ENCODE results near the gene GALNT17.

GALNT17 gene

DNA sequence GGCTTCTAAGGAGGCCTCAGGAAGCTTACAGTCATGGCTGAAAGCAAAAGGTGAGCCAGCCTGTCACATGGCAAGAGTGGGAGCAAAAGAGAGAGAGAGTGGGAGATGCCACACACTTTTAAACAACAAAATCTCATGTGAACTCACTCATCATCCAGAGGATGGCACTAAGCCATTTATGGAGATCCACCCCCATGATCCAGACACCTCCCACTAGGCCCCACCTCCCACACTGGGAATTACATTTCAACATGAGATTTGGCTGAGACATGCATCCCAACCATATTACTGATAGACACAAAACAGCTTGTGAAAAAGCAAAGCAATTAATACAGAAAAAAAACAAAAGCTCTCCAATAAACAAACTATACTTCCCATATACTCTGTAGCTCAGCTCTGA, 210.3 kb downstream of the GALNT17 start:
- no peak for DNase-seq (ENCODE audit: low spot score)

GRCh38 chr7:71343039-71343438, 211.1 kb downstream of the GALNT17 start:
- DNase-seq (ENCODE audit: low spot score) = no peak

DNA sequence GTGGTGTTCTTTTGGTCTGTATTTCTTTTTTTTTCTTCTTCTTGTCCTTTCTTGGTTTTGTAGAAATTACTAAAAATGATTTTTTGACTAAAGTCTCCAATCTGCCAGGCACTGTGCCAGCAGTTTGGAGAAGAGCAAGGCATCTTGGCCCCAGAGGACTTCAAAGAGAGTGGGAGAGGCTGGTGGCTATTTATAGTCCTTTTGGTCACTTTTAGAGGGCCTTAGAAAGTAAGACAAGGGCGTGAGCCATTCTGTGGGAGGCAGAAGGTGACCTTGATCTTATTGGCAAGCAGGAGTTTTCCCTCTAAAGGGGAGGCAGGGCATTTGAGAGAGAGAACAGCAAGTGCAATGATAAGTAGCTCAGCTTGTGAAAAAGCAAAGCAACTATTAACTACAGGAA, 211.9 kb downstream of the GALNT17 start:
- DNase-seq (ENCODE audit: low spot score) = no peak

- no peak for DNase-seq (ENCODE audit: low spot score)
Measured at GRCh38 chr7:71345117-71345884, 213.4 kb downstream of the GALNT17 start.

DNA sequence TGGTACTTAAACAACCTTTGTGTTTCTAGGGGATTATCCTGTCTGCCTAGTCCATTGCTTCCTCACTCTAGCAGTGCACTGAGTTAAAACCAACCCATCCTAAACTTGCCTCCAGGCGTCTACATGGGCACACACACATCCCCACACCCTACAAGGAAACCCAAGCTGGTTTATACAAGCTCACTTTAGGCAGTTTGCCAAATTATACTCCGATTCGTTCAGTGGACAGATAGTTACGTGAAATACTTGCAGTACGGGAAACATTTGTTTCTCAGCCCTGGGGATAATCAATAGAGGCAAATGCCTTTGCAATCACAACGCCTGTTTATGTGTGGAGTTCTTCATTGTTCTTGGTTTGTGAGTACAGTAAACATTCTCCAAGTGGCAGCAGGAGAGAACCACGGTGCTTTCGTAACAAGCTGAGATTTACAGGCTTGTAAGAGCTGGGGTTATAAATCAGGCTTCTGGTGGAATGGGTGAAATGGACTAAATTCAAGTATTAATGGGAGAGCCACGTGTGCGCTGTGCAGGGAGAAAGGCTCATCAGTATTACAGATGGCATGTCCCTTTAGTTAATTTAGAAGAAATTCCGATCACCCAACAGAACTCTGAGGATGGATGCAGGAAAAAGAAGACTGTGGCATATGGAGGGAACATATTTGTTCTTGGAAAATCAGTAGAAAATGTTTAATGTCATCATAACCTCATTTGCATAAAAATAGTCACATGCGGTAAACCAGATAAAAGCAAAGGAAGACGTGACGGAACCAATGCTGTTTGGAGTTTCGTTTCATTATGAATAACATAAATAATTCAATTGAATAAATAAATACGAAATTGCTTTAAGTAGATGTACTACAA, 217.1 kb downstream of the GALNT17 start:
- no peak for DNase-seq (ENCODE audit: low spot score)

DNA sequence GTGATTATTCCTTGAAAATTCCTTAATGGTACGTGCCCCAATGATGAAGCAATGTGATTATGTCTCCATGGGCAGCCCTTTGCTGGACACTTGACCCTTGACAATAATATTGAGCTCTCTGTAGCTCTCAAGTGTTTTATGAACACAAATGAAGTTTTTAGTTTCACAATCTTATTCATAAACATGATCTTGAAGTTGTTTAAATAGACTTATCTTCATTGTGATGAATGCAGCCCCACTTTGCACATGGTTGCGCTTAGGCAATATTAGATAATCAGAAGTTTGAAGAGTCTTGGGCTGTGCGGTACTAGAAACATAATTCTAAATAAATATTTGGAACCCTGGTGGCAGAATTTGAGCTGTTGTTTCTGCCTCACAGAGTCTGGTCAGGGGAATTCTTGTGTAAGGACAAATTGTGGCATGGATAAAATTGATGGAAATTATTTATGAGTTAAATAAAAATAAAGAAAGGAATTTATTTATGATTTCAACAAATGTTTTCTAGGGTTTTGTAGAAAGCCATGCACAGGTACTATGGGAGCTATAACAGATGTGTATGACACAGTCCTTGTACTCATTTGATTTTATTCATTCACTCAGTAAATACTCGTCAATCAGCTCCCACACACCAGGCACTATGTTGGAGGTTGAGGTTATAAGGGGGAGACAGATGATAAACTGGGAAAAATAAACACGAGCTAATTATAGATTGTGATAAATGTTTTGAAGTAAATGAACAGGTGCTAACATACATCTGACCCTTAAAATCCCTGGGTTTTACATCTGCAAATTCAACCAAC, 217.9 kb downstream of the GALNT17 start:
- no peak for DNase-seq (ENCODE audit: low spot score)

DNA sequence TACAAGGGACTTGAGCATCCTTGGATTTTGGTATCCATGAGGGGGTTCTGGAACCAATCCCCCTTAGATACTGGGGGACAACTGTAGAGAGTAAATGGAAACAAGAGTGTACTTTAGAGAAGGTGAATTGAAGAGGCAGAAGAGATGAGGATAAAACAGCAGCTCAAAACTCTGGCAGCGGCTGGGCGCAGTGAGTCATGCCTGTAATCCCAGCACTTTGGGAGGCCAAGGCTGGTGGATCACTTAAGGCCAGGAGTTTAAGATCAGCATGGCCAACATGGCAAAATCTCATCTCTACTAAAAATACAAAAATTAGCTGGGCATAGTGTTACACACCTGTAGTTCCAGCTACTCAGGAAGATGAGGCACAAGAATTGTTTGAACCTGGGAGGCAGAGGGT, 218.7 kb downstream of the GALNT17 start:
- DNase-seq (ENCODE audit: low spot score) = no peak

GRCh38 chr7:71354716-71355115, 222.8 kb downstream of the GALNT17 start:
- no peak for DNase-seq (ENCODE audit: low spot score)

DNA sequence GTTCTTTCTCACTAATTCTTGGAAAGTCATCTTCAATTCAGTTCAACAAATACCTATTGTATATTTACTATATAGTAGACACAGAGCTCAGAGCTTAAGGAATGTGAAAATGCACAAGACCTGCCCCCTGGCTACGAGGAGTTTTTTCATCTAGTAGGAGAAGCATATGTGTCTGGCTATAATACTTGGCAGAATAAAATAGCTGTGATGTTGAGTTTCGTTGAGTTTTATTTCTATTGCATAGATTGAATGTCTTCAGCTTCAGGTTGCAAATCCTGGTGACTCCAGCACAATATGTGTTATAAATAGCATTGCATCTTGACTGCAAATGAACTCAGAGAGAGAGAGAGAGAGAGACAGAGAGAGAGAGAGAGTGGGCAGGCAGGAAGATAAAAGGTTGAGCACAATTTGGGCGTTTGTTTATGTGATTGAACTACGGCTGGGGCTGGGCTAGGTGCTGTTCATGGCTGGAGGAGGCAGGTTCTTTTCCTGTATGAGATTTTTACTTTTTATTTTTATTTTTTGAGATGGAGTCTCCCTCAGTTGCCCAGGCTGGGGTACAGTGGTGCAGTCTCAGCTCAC, 229.6 kb downstream of the GALNT17 start:
- no peak for DNase-seq (ENCODE audit: low spot score)

GRCh38 chr7:71362240-71362639, 230.3 kb downstream of the GALNT17 start:
- DNase-seq (ENCODE audit: low spot score) = no peak

- DNase-seq (ENCODE audit: low spot score) = no peak
Measured at GRCh38 chr7:71363223-71363622, 231.3 kb downstream of the GALNT17 start.

GRCh38 chr7:71363627-71364026, 231.7 kb downstream of the GALNT17 start:
- no peak for DNase-seq (ENCODE audit: low spot score)

GRCh38 chr7:71364551-71364950, 232.6 kb downstream of the GALNT17 start:
- DNase-seq (ENCODE audit: low spot score) = no peak

DNA sequence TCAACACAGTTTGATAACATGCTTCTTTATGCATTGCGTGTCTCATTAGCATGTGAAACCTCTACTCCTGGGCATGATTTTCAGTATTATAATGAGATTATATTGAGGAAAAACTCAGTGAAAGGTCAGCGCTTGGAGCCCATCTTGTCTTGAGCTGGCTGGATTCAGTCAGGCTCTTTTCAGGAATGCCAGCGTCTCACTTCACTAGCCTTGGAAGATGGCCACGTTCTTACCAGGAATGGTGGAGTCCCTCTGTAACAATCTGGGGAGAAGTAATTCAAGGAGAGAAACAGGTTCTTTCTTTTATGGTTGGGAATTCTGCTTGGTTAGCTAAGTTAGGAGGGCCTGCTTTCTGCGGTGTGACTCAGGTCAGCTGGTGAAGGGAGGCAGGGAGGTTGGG, 241.0 kb downstream of the GALNT17 start:
- no peak for DNase-seq (ENCODE audit: low spot score)

GRCh38 chr7:71377062-71377461, 245.1 kb downstream of the GALNT17 start:
- DNase-seq (ENCODE audit: low spot score) = no peak

DNA sequence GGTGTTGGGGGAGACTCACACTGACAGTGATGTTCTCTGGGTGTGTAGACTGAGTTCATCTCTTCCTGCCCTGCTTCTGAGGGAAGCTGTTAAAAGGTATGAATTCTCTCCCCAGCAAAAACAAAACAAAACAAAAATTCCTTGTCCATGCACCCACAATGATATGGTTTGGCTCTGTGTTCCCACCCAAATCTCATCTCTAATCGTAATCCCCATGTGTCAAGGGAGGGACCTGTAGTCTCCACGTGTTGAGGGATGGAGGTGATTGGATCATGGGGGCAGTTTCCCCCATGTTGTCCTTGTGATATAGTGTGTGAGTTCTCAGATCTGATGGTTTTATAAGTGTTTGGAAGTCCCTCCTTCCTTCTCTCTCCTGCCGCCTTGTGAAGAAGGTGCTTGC, 245.5 kb downstream of the GALNT17 start:
- no peak for DNase-seq (ENCODE audit: low spot score)

- no peak for DNase-seq (ENCODE audit: low spot score)
Measured at GRCh38 chr7:71384094-71384493, 252.2 kb downstream of the GALNT17 start.

GRCh38 chr7:71385330-71385729, 253.4 kb downstream of the GALNT17 start:
- DNase-seq (ENCODE audit: low spot score) = no peak

DNA sequence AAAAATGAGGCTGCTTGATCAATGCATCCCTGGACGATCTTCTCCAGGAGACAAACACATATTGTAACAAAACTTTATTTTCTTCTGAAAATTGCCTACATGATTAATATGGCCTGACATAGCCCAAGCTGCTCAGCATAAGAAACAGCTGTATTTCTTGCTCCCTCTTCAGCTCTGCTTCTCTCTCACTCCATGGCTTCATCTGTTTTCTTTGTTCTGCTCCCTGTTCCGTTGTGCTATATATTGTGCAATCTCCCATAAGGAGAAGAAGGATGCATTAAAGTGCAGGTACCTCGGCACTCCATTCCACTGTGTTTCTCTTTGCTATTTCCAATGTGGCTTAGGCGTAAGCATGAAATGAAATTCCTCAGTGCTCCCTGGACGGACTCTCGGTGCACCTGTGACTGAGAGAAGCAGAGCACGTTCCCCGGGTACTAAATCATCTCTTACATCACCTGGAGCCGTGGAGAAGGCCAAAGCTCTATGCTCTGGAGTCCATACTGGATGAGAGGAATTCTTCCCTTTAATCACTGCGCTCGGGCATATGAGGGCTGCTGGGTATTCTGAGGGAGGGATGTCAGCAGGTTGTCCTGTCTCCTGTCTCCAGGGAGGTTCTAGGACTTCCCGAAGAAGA, 254.3 kb downstream of the GALNT17 start:
- no peak for DNase-seq (ENCODE audit: low spot score)

GRCh38 chr7:71388181-71388580, 256.2 kb downstream of the GALNT17 start:
- DNase-seq (ENCODE audit: low spot score) = no peak

GRCh38 chr7:71389976-71390375, 258.0 kb downstream of the GALNT17 start:
- no peak for DNase-seq (ENCODE audit: low spot score)

DNA sequence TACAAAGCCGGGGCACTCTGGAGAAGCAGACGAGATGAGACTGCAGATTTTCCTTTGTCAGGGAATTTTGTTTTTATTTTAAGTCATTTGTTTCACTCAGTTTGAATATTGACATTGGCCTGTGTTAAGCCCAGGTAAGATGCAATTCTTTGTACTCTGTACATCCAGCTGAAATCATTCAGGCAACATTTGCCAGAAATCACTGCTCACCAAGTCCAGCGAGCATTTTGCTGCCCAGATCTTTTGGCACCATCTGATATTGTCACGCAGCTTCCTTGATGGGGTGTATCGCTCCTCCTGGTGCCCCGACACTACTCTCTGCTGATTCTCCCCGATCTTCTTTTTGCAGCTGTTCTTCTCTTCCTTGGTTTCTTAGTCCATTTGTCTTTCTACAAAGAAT, 261.7 kb downstream of the GALNT17 start:
- no peak for DNase-seq (ENCODE audit: low spot score)
